ENCODE results near the gene SAE1.

DNA sequence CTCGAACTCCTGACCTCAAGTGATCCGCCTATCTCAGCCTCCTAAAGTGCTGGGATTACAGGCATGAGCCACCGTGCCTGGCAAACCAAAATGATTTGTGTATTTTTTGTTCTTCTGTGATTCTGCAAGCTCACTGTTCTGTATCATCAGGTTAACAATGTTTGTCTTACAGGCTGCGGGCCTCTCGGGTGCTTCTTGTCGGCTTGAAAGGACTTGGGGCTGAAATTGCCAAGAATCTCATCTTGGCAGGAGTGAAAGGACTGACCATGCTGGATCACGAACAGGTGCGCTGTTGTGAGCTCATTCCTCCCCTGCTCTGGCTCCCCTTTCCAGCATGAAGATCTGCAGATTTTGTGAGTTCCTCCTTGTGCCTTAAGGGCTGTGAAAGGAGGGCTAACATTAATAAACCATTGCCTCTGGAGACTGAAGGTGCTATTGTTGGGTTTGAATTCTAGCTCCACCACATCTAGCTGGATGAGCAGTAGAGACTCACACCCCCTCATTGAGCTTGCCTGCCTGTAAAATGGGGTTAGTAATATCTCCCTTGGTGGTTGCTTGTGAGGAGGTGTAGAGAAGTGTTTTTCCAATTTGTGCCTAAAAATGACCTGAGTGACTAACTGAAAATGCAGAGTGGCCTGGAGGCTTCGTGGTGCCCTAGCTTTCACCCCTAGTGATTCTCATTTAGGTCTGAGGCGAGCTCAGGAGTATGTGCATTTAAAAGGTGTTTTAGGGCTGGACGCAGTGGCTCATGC lies 12.9 kb downstream of the SAE1 start:
- TF ChIP-seq, protein P1, sequence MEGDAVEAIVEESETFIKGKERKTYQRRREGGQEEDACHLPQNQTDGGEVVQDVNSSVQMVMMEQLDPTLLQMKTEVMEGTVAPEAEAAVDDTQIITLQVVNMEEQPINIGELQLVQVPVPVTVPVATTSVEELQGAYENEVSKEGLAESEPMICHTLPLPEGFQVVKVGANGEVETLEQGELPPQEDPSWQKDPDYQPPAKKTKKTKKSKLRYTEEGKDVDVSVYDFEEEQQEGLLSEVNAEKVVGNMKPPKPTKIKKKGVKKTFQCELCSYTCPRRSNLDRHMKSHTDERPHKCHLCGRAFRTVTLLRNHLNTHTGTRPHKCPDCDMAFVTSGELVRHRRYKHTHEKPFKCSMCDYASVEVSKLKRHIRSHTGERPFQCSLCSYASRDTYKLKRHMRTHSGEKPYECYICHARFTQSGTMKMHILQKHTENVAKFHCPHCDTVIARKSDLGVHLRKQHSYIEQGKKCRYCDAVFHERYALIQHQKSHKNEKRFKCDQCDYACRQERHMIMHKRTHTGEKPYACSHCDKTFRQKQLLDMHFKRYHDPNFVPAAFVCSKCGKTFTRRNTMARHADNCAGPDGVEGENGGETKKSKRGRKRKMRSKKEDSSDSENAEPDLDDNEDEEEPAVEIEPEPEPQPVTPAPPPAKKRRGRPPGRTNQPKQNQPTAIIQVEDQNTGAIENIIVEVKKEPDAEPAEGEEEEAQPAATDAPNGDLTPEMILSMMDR (IDR thresholded peaks at IDR 0.05), result no peak
- TF ChIP-seq POLR2A (IDR thresholded peaks at IDR 0.05), result no peak
